A549 (cell line): ENCODE measurements around the gene ESPNL. TPM values are rescaled to one million over a fixed set of nuclear protein-coding genes. Genes with fewer than 3 reads are reported as not detected.

Experiments
- ATAC-seq, 2 experiments: fragments of 200-7000 bp in 1 of 2; fragments of >200 bp in 1 of 2; cut with Nextera tagmentation in 1 of 2; cut with Tn5 transposase in 1 of 2; 3 replicates each; pipeline versions ENCODE4 v1.8.0 to v1.9.1; 2018 to 2020; ENCODE audit warnings: mild to moderate bottlenecking in 1 of 2, moderate library complexity in 1 of 2
- CTCF ChIA-PET: fragments of 300-600 bp; sonication (Branson Sonifier 250); formaldehyde crosslinking; extraction: SDS; loops from one replicate; lab custom pipeline; 2021; ENCODE audit warnings: antibody characterized with exemption, inconsistent platforms; lab: Yijun Ruan, JAX
- POLR2A ChIA-PET: fragments of 350-600 bp; formaldehyde crosslinking; extraction: SDS; loops from one replicate; lab custom pipeline; 2021; ENCODE audit warnings: antibody characterized with exemption, inconsistent platforms; lab: Yijun Ruan, JAX
- DNase-seq, 2 experiments: peaks; one replicate each; pipeline versions ENCODE4 v3.0.0 to v3.0.0-alpha.2; 2011 to 2016; ENCODE audit warnings: low read depth in 1 of 2, low spot score in 1 of 2
- FAIRE-seq: peaks from 2 replicates; lab custom pipeline; 2011; peaks lifted over from hg19 to GRCh38; lab: Jason Lieb, UNC
- H3K27ac ChIP-seq, 2 experiments: fragments of >200 bp; sonication (Bioruptor Twin); formaldehyde crosslinking; 3 replicates each; pipeline ENCODE4 v1.5.1; 2016 to 2017
- H3K4me1 ChIP-seq: fragments of >200 bp; sonication (Bioruptor Twin); formaldehyde crosslinking; 3 replicates; pipeline ENCODE4 v1.6.1; 2016
- H3K4me2 ChIP-seq: fragments of >200 bp; sonication (Bioruptor Twin); formaldehyde crosslinking; 3 replicates; pipeline ENCODE4 v1.6.1; 2016
- H3K4me3 ChIP-seq: fragments of >200 bp; sonication (Bioruptor Twin); formaldehyde crosslinking; 3 replicates; pipeline ENCODE4 v1.5.1; 2016
- H3K9me3 ChIP-seq: fragments of >200 bp; sonication (Bioruptor Twin); formaldehyde crosslinking; 3 replicates; pipeline ENCODE4 v1.6.1; 2016
- EHF ChIP-seq: fragments of 250-450 bp; sonication (Bioruptor Pico); IDR thresholded peaks from 2 replicates; pipeline ENCODE4 v1.5.0; 2020; ENCODE audit warnings: mild to moderate bottlenecking
- EP300 ChIP-seq, 2 experiments: fragments of >200 bp; sonication (Bioruptor Twin); formaldehyde crosslinking; IDR thresholded peaks; 2 replicates in 1 of 2; 3 replicates in 1 of 2; pipeline ENCODE4 v1.6.1; 2016 to 2017
- HEYL ChIP-seq: fragments of 250-450 bp; sonication (Bioruptor Pico); IDR thresholded peaks from 2 replicates; pipeline ENCODE4 v1.8.0; 2021; ENCODE audit warnings: mild to moderate bottlenecking, moderate library complexity
- HOXA7 ChIP-seq: fragments of 250-450 bp; sonication (Bioruptor Pico); IDR thresholded peaks from 2 replicates; pipeline ENCODE4 v1.5.0; 2020; ENCODE audit warnings: mild to moderate bottlenecking, moderate library complexity
- JUN ChIP-seq, 2 experiments: fragments of >200 bp; sonication (Bioruptor Twin); formaldehyde crosslinking; IDR thresholded peaks; 2 replicates in 1 of 2; 3 replicates in 1 of 2; pipeline ENCODE4 v1.6.1; 2016 to 2017
- MAZ ChIP-seq: fragments of 150-350 bp; IDR thresholded peaks from 2 replicates; pipeline ENCODE4 v1.6.1; 2014; ENCODE audit warnings: antibody characterized with exemption, low read depth, low read length, borderline replicate concordance
- MYC ChIP-seq: IDR thresholded peaks from 2 replicates; pipeline ENCODE4 v1.6.1; 2012; ENCODE audit warnings: mild to moderate bottlenecking, inconsistent platforms, low read length, improper control_type of control experiment, borderline replicate concordance
- NPAS2 ChIP-seq: fragments of 250-450 bp; sonication (Bioruptor Pico); IDR thresholded peaks from 2 replicates; pipeline ENCODE4 v1.8.0; 2022; ENCODE audit warnings: mild to moderate bottlenecking, moderate library complexity, borderline replicate concordance
- WGBS: methylation state at CpG from one replicate; pipeline ENCODE4 v1.1.6; 2017; ENCODE audit errors: missing lambda C conversion rate; 5-methylcytosine and 5-hydroxymethylcytosine counted together
- polyA plus RNA-seq, 4 experiments: library from polyadenylated mRNA; depleted of rRNA in 3 of 4; stranded (reverse); fragments of >200 nt; fragmentation: RNase III in 1 of 4; extraction: RNeasy Plus Mini Kit Qiagen cat#74134 plus additional on column Dnase treatment in 1 of 4; gene quantifications; 2 replicates in 3 of 4; 3 replicates in 1 of 4; pipeline ENCODE4 v1.2.3, GENCODE V29; 2011 to 2017
- TF ChIP-seq, protein P1 (sequence below): fragments of >200 bp; sonication (Bioruptor Twin); formaldehyde crosslinking; IDR thresholded peaks from 2 replicates; pipeline ENCODE4 v1.6.1; 2016
- TF ChIP-seq, protein P2 (sequence below): fragments of 450-650 bp; IDR thresholded peaks from 2 replicates; pipeline ENCODE4 v1.6.1; 2014; ENCODE audit warnings: antibody characterized with exemption
- TF ChIP-seq, protein P3 (sequence below): IDR thresholded peaks from 2 replicates; pipeline ENCODE4 v1.6.1; 2012; ENCODE audit warnings: low read depth, borderline replicate concordance
- TF ChIP-seq, protein P4 (sequence below): fragments of >200 bp; sonication (Bioruptor Twin); formaldehyde crosslinking; IDR thresholded peaks from 3 replicates; pipeline ENCODE4 v1.6.1; 2016

ESPNL gene
- polyA plus RNA-seq, 2 of the 4 experiments (the other 2 are of a cell fraction), result 0.04 to 0.22 TPM

DNA sequence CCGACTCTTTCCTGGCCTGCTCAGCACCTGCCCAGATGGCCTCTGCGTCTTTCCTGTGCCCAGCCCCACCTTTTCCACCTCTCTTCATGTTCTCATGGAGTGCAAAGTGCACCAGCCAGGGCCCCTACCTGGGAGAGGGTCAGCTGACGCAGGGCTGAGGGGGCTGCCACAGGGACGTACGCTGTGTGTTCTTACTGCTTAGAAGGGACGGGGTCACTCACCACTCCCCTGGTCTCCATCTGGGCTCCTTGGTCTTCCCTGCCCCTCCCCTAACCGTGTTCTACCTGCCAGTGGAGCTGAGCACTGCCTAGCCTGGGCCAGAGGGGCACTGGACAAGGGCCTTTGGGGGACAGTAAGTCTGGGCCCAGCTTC, 67.2 kb downstream of the ESPNL start:
- Histone ChIP-seq H3K4me3 (no peak overlapping the region), H3K4me2 (no peak overlapping the region), H3K27ac (peak overlapping the region; percentile 15 to 88; a peak in 4 of 6 replicates), H3K4me1 (peaks cover 38% of the 10 kb centered on the region), H3K9me3 (no peaks in the 10 kb centered on the region)
- FAIRE-seq, result no peak
- POLR2A ChIA-PET, result interaction anchor here (0.7 kb wide), 1 partner anchor 73 kb away, joined by 3 read pairs; the partner anchor contains the start of gene HES6
- ATAC-seq, result no peak
- 96% methylated on average over 7 of the region's 7 CpGs for WGBS
- TF ChIP-seq NPAS2 (CRISPR knock-in tag) (no peak), JUN (IDR thresholded peaks at IDR 0.05) (no peak), HEYL (no peak), EHF (CRISPR knock-in tag) (no peak), MAZ (no peak)
- TF ChIP-seq, protein P1, sequence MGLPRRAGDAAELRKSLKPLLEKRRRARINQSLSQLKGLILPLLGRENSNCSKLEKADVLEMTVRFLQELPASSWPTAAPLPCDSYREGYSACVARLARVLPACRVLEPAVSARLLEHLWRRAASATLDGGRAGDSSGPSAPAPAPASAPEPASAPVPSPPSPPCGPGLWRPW, result no peak
- TF ChIP-seq, protein P2, sequence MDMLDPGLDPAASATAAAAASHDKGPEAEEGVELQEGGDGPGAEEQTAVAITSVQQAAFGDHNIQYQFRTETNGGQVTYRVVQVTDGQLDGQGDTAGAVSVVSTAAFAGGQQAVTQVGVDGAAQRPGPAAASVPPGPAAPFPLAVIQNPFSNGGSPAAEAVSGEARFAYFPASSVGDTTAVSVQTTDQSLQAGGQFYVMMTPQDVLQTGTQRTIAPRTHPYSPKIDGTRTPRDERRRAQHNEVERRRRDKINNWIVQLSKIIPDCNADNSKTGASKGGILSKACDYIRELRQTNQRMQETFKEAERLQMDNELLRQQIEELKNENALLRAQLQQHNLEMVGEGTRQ, result no peak
- TF ChIP-seq, protein P3, sequence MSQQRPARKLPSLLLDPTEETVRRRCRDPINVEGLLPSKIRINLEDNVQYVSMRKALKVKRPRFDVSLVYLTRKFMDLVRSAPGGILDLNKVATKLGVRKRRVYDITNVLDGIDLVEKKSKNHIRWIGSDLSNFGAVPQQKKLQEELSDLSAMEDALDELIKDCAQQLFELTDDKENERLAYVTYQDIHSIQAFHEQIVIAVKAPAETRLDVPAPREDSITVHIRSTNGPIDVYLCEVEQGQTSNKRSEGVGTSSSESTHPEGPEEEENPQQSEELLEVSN, result no peak
- TF ChIP-seq, protein P4, sequence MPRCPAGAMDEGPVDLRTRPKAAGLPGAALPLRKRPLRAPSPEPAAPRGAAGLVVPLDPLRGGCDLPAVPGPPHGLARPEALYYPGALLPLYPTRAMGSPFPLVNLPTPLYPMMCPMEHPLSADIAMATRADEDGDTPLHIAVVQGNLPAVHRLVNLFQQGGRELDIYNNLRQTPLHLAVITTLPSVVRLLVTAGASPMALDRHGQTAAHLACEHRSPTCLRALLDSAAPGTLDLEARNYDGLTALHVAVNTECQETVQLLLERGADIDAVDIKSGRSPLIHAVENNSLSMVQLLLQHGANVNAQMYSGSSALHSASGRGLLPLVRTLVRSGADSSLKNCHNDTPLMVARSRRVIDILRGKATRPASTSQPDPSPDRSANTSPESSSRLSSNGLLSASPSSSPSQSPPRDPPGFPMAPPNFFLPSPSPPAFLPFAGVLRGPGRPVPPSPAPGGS, result no peak
- DNase-seq, result no peak
- CTCF ChIA-PET, result interaction anchor here (1.0 kb wide), 1 partner anchor 96 kb away, joined by 3 read pairs; no protein-coding TSS in a partner anchor

GRCh38 chr2:238167761-238168160, 67.6 kb downstream of the ESPNL start:
- Histone ChIP-seq H3K4me1 (peaks cover 38% of the 10 kb centered on the region), H3K4me2 (no peak overlapping the region), H3K27ac (peak overlapping the region; percentile 88 to 89; a peak in 5 of 6 replicates), H3K9me3 (no peaks in the 10 kb centered on the region), H3K4me3 (no peak overlapping the region)
- WGBS, result 88% methylated on average over 8 of the region's 8 CpGs
- POLR2A ChIA-PET, result interaction anchor here (0.7 kb wide), 1 partner anchor 72 kb away, joined by 3 read pairs; the partner anchor contains the start of gene HES6
- DNase-seq (no peak), FAIRE-seq (no peak), ATAC-seq (no peak)
- CTCF ChIA-PET, result interaction anchor here (1.0 kb wide), 1 partner anchor 95 kb away, joined by 3 read pairs; no protein-coding TSS in a partner anchor
- no peak for TF ChIP-seq MYC

- DNase-seq (no peak), ATAC-seq (no peak), FAIRE-seq (no peak)
- H3K27ac ChIP-seq, result peak overlapping the region; percentile 88 to 89
- peak overlapping the region; percentile 68 for H3K4me2 ChIP-seq
- 94% methylated on average over 13 of the region's 13 CpGs for WGBS
- TF ChIP-seq HOXA7 (CRISPR knock-in tag) (no peak), EP300 (IDR thresholded peaks at IDR 0.05) (no peak)
- POLR2A ChIA-PET, result no interaction called here
- CTCF ChIA-PET, result interaction anchor here (1.0 kb wide), 1 partner anchor 95 kb away, joined by 3 read pairs; no protein-coding TSS in a partner anchor
- H3K4me3 ChIP-seq, result no peak overlapping the region
- H3K4me1 ChIP-seq, result peaks cover 35% of the 10 kb centered on the region
- no peaks in the 10 kb centered on the region for H3K9me3 ChIP-seq
Measured at GRCh38 chr2:238168196-238169047, 68.3 kb downstream of the ESPNL start.
